H9 (cell line): ENCODE measurements around the gene SIRT6. TPM values are rescaled to one million over a fixed set of nuclear protein-coding genes. Genes with fewer than 3 reads are reported as not detected.

Experiments
- DNase-seq: peaks from one replicate; pipeline ENCODE4 v3.0.0-alpha.2; 2017
- H2AFZ ChIP-seq: one replicate; pipeline ENCODE4 v1.6.1; 2013; ENCODE audit warnings: mild to moderate bottlenecking, low read length, control low read depth, moderate library complexity
- H2AK5ac ChIP-seq: 2 replicates; pipeline ENCODE4 v1.6.1; 2013; ENCODE audit warnings: low read length, control low read depth, mixed read lengths; ENCODE audit not compliant: insufficient read length
- H2BK120ac ChIP-seq: one replicate; pipeline ENCODE4 v1.6.1; 2013; ENCODE audit warnings: low read depth, mild to moderate bottlenecking, low read length, control low read depth, inconsistent platforms; ENCODE audit not compliant: poor library complexity, severe bottlenecking
- H2BK12ac ChIP-seq: 2 replicates; pipeline ENCODE4 v1.6.1; 2013; ENCODE audit warnings: low read length, control low read depth, mixed read lengths, low read depth; ENCODE audit not compliant: insufficient read length
- H2BK15ac ChIP-seq: 2 replicates; pipeline ENCODE4 v1.6.1; 2013; ENCODE audit warnings: low read depth, low read length, control low read depth
- H2BK20ac ChIP-seq: one replicate; pipeline ENCODE4 v1.6.1; 2013; ENCODE audit warnings: low read depth, mild to moderate bottlenecking, low read length, control low read depth, inconsistent platforms; ENCODE audit not compliant: poor library complexity, severe bottlenecking
- H2BK5ac ChIP-seq: 2 replicates; pipeline ENCODE4 v1.6.1; 2013; ENCODE audit warnings: low read length, control low read depth, mixed read lengths; ENCODE audit not compliant: insufficient read length
- H3K14ac ChIP-seq: 2 replicates; pipeline ENCODE4 v1.6.1; 2013; ENCODE audit warnings: low read length, control low read depth; ENCODE audit not compliant: insufficient read depth
- H3K18ac ChIP-seq: 2 replicates; pipeline ENCODE4 v1.6.1; 2013; ENCODE audit warnings: low read depth, mild to moderate bottlenecking, mixed read lengths, low read length, control low read depth; ENCODE audit not compliant: insufficient read length
- H3K23ac ChIP-seq: 2 replicates; pipeline ENCODE4 v1.6.1; 2013; ENCODE audit warnings: low read length, control low read depth, mixed read lengths, low read depth; ENCODE audit not compliant: insufficient read length
- H3K23me2 ChIP-seq: 2 replicates; pipeline ENCODE4 v1.6.1; 2013; ENCODE audit warnings: low read depth, mild to moderate bottlenecking, mixed read lengths, low read length, control low read depth; ENCODE audit not compliant: insufficient read length, poor library complexity, severe bottlenecking
- H3K27ac ChIP-seq: 2 replicates; pipeline ENCODE4 v1.5.1; 2013; ENCODE audit warnings: low read length, control low read depth, mixed read lengths, low read depth; ENCODE audit not compliant: insufficient read length
- H3K27me3 ChIP-seq: 2 replicates; pipeline ENCODE4 v1.6.1; 2013; ENCODE audit warnings: low read length, control low read depth, inconsistent platforms; ENCODE audit not compliant: insufficient read depth
- H3K4ac ChIP-seq: 2 replicates; pipeline ENCODE4 v1.6.1; 2013; ENCODE audit warnings: low read depth, mild to moderate bottlenecking, control low read depth, inconsistent platforms, low read length, moderate library complexity
- H3K4me1 ChIP-seq: 2 replicates; pipeline ENCODE4 v1.6.1; 2013; ENCODE audit warnings: low read length, control low read depth, inconsistent platforms; ENCODE audit not compliant: insufficient read depth
- H3K4me2 ChIP-seq: 2 replicates; pipeline ENCODE4 v1.6.1; 2013; ENCODE audit warnings: low read length, control low read depth, mixed read lengths; ENCODE audit not compliant: insufficient read length, insufficient read depth
- H3K56ac ChIP-seq: 2 replicates; pipeline ENCODE4 v1.6.1; 2013; ENCODE audit warnings: low read depth, mild to moderate bottlenecking, mixed read lengths, low read length, control low read depth; ENCODE audit not compliant: insufficient read length
- H3K79me1 ChIP-seq: 2 replicates; pipeline ENCODE4 v1.6.1; 2013; ENCODE audit warnings: low read depth, mild to moderate bottlenecking, moderate library complexity, low read length, control low read depth, inconsistent platforms; ENCODE audit not compliant: insufficient read depth, poor library complexity, severe bottlenecking
- H3K79me2 ChIP-seq: 2 replicates; pipeline ENCODE4 v1.6.1; 2013; ENCODE audit warnings: low read length, control low read depth, inconsistent platforms; ENCODE audit not compliant: insufficient read depth
- H3K9ac ChIP-seq: 2 replicates; pipeline ENCODE4 v1.6.1; 2013; ENCODE audit warnings: low read length, control low read depth, mixed read lengths; ENCODE audit not compliant: insufficient read length; ENCODE audit errors: extremely low read depth
- H3K9me3 ChIP-seq: one replicate; pipeline ENCODE4 v1.6.1; 2013; ENCODE audit warnings: low read depth, low read length, inconsistent platforms; ENCODE audit not compliant: control insufficient read depth
- H3T11ph ChIP-seq: one replicate; pipeline ENCODE4 v1.6.1; 2013; ENCODE audit warnings: mild to moderate bottlenecking, low read length, control low read depth, inconsistent platforms
- H4K20me1 ChIP-seq: one replicate; pipeline ENCODE4 v1.6.1; 2013; ENCODE audit not compliant: control insufficient read depth, insufficient read length, insufficient read depth
- H4K5ac ChIP-seq: 2 replicates; pipeline ENCODE4 v1.6.1; 2013; ENCODE audit warnings: low read depth, mild to moderate bottlenecking, mixed read lengths, low read length, control low read depth; ENCODE audit not compliant: insufficient read length
- H4K8ac ChIP-seq: replicated peaks from 2 replicates; pipeline ENCODE4 v1.6.1; 2013; ENCODE audit warnings: low read length, control low read depth, mixed read lengths, low read depth; ENCODE audit not compliant: insufficient read length
- H4K91ac ChIP-seq: 2 replicates; pipeline ENCODE4 v1.6.1; 2013; ENCODE audit warnings: low read depth, mild to moderate bottlenecking, moderate library complexity, mixed read lengths, low read length, control low read depth; ENCODE audit not compliant: insufficient read length
- H3K27ac Mint-ChIP-seq, 3 experiments: 2 replicates in 2 of 3; 3 replicates in 1 of 3; pipeline ENCODE4 v1.8.0; 2020 to 2021; ENCODE audit warnings: mixed read lengths in 3 of 3, mild to moderate bottlenecking in 1 of 3, moderate library complexity in 1 of 3
- H3K27me3 Mint-ChIP-seq: 2 replicates; pipeline ENCODE4 v1.8.0; 2021; ENCODE audit warnings: low read depth, mild to moderate bottlenecking, moderate library complexity, mixed read lengths
- H3K36me3 Mint-ChIP-seq, 3 experiments: 2 replicates in 2 of 3; 3 replicates in 1 of 3; pipeline ENCODE4 v1.8.0; 2020 to 2021; ENCODE audit warnings: low read depth in 3 of 3, mixed read lengths in 3 of 3; ENCODE audit not compliant: insufficient read depth in 1 of 3
- H3K4me1 Mint-ChIP-seq, 2 experiments: 2 replicates each; pipeline ENCODE4 v1.8.0; 2020; ENCODE audit warnings: mixed read lengths in 2 of 2
- H3K4me3 Mint-ChIP-seq, 2 experiments: 2 replicates in 1 of 2; 3 replicates in 1 of 2; pipeline ENCODE4 v1.8.0; 2020 to 2021; ENCODE audit warnings: mild to moderate bottlenecking in 2 of 2, mixed read lengths in 2 of 2, moderate library complexity in 1 of 2
- H3K9me3 Mint-ChIP-seq, 2 experiments: 2 replicates in 1 of 2; 3 replicates in 1 of 2; pipeline ENCODE4 v1.8.0; 2020; ENCODE audit warnings: mild to moderate bottlenecking in 2 of 2, mixed read lengths in 2 of 2, moderate library complexity in 1 of 2
- WGBS: extraction: QIAGEN DNeasy Blood & Tissue Kit; methylation state at CpG from one replicate; pipeline ENCODE4 v1.1.7; 2013; ENCODE audit warnings: missing lambda C conversion rate, low lambda C conversion rate, mixed read lengths; ENCODE audit not compliant: insufficient read length; ENCODE audit errors: extremely low coverage; 5-methylcytosine and 5-hydroxymethylcytosine counted together
- total RNA-seq: library from RNA; stranded (reverse); gene quantifications from 2 replicates; pipeline ENCODE4 v1.2.1, GENCODE V29; 2021
- TF ChIP-seq, protein P1 (sequence below): fragments of 200-600 bp; sonication (generic); conservative IDR thresholded peaks from 3 replicates; pipeline ENCODE4 v1.8.0; 2021; ENCODE audit warnings: antibody characterized with exemption, mild to moderate bottlenecking

Gene SIRT6
- total RNA-seq, 1 experiment from 2014 or later, result 24.9 TPM

DNA sequence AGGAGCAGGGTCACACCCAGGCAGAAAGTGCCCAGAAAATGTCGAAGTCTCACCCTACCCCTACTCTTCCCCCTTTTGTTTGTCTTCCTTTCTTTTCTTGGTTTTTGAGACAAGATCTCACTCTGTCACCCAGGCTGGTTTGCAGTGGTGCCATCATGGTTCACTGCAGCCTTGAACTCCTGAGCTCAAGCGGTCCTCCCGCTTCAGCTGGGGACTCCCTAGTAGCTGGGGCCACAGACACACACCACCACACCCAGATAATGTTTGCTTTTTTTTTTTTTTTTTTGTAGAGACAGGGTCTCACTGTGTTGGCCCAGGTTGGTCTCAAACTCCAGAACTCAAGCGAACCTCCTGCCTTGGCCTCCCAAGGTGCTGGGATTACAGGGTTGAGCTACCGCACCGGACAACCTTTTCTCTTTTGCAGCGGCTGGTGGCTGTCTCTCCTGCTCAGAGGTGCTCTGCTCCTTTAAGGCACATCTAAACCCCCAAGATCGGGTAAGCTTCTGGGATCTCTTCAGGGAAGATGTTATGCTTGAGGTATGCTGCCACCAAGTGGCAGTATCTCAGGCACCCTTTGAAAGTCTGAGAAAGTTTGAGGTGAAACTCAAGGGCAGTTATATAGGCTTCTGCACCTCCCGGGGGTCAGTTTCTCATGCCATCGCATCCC, 24.6 kb upstream of the SIRT6 start:
- H3K79me2 ChIP-seq, result no peaks in the 10 kb centered on the region
- Mint-ChIP-seq H3K4me1 (peaks cover 6 to 16% of the 10 kb centered on the region in 2 experiments), H3K27ac (peak overlapping the region in 1 of 3 experiments; percentile 68; a peak in 2 of 7 replicates), H3K27me3 (peaks cover 3% of the 10 kb centered on the region), H3K36me3 (no peaks in the 10 kb centered on the region; a peak in 2 of 7 replicates), H3K9me3 (no peaks in the 10 kb centered on the region), H3K4me3 (no peak overlapping the region)
- H3K4me2 ChIP-seq, result no peak overlapping the region
- no peaks in the 10 kb centered on the region for H3K27me3 ChIP-seq
- no peaks in the 10 kb centered on the region for H3K23me2 ChIP-seq
- H3K79me1 ChIP-seq, result no peaks in the 10 kb centered on the region
- H3K9ac ChIP-seq, result no peak overlapping the region
- no peak overlapping the region for H3K27ac ChIP-seq
- H3K4me1 ChIP-seq, result no peaks in the 10 kb centered on the region
- H4K91ac ChIP-seq, result no peak overlapping the region
- TF ChIP-seq, protein P1, sequence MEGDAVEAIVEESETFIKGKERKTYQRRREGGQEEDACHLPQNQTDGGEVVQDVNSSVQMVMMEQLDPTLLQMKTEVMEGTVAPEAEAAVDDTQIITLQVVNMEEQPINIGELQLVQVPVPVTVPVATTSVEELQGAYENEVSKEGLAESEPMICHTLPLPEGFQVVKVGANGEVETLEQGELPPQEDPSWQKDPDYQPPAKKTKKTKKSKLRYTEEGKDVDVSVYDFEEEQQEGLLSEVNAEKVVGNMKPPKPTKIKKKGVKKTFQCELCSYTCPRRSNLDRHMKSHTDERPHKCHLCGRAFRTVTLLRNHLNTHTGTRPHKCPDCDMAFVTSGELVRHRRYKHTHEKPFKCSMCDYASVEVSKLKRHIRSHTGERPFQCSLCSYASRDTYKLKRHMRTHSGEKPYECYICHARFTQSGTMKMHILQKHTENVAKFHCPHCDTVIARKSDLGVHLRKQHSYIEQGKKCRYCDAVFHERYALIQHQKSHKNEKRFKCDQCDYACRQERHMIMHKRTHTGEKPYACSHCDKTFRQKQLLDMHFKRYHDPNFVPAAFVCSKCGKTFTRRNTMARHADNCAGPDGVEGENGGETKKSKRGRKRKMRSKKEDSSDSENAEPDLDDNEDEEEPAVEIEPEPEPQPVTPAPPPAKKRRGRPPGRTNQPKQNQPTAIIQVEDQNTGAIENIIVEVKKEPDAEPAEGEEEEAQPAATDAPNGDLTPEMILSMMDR, result peak; percentile 44; the same call in 2 of the 3 replicates
- WGBS, result no CpG with 5 or more reads among the region's 10 CpGs
- H2AFZ ChIP-seq, result no peak overlapping the region
- no peak overlapping the region for H2BK5ac ChIP-seq
- H3K9me3 ChIP-seq, result no peaks in the 10 kb centered on the region
- no peak overlapping the region for H3K56ac ChIP-seq
- no peak overlapping the region for H4K8ac ChIP-seq
- H2AK5ac ChIP-seq, result no peak overlapping the region
- H4K5ac ChIP-seq, result no peak overlapping the region
- no peak overlapping the region for H2BK120ac ChIP-seq
- DNase-seq, result no peak
- H4K20me1 ChIP-seq, result no peaks in the 10 kb centered on the region
- H2BK12ac ChIP-seq, result no peak overlapping the region
- H3K23ac ChIP-seq, result no peak overlapping the region
- H2BK20ac ChIP-seq, result no peak overlapping the region
- H3K14ac ChIP-seq, result no peak overlapping the region
- H2BK15ac ChIP-seq, result no peak overlapping the region
- no peak overlapping the region for H3K4ac ChIP-seq
- no peak overlapping the region for H3K18ac ChIP-seq
- H3T11ph ChIP-seq, result no peak overlapping the region
